Neuronal stem cell (in vitro differentiated cells): Measurements from ENCODE around the gene TMEM132C.
A peak's percentile ranks its signal among the peaks of the same experiment; 100 is the strongest.

ENCODE experiments used
- DNase-seq: peaks from one replicate; pipeline ENCODE4 v3.0.0-alpha.2; 2013; ENCODE audit warnings: low spot score
- H2AFZ ChIP-seq: one replicate; pipeline ENCODE4 v1.6.1; 2013; ENCODE audit warnings: mild to moderate bottlenecking, low read length, inconsistent platforms
- H2AK5ac ChIP-seq: 2 replicates; pipeline ENCODE4 v1.6.1; 2013; ENCODE audit warnings: low read depth, mild to moderate bottlenecking, inconsistent platforms, low read length, moderate library complexity, mixed read lengths
- H2BK120ac ChIP-seq: 2 replicates; pipeline ENCODE4 v1.6.1; 2013; ENCODE audit warnings: low read depth, mild to moderate bottlenecking, inconsistent platforms, low read length, moderate library complexity, mixed read lengths
- H2BK12ac ChIP-seq: one replicate; pipeline ENCODE4 v1.6.1; 2013; ENCODE audit warnings: low read length, inconsistent platforms
- H2BK15ac ChIP-seq: 2 replicates; pipeline ENCODE4 v1.6.1; 2013; ENCODE audit warnings: mild to moderate bottlenecking, low read length, inconsistent platforms, mixed read lengths
- H2BK5ac ChIP-seq: one replicate; pipeline ENCODE4 v1.6.1; 2013; ENCODE audit warnings: inconsistent platforms, mild to moderate bottlenecking, low read length, moderate library complexity
- H3K14ac ChIP-seq: one replicate; pipeline ENCODE4 v1.6.1; 2013; ENCODE audit warnings: low read length, inconsistent platforms
- H3K18ac ChIP-seq: 2 replicates; pipeline ENCODE4 v1.6.1; 2013; ENCODE audit warnings: low read length, inconsistent platforms
- H3K23ac ChIP-seq: 2 replicates; pipeline ENCODE4 v1.6.1; 2013; ENCODE audit warnings: low read depth, mild to moderate bottlenecking, mixed read lengths, low read length, inconsistent platforms; ENCODE audit not compliant: poor library complexity
- H3K27ac ChIP-seq: replicated peaks from 3 replicates; pipeline ENCODE4 v1.5.1; 2013; ENCODE audit warnings: low read length, inconsistent platforms
- H3K27me3 ChIP-seq, 3 experiments: 2 replicates each; pipeline ENCODE4 v1.6.1; 2013; ENCODE audit warnings: low read length in 3 of 3, mild to moderate bottlenecking in 2 of 3, inconsistent platforms in 1 of 3, low read depth in 1 of 3, mixed read lengths in 1 of 3, moderate library complexity in 1 of 3; ENCODE audit not compliant: control insufficient read depth in 3 of 3, insufficient read depth in 3 of 3
- H3K36me3 ChIP-seq, 2 donors: replicated peaks in 1 of 2; 2 replicates each; pipeline ENCODE4 v1.6.1; 2013; ENCODE audit warnings: low read length in 2 of 2; ENCODE audit not compliant: control insufficient read depth in 2 of 2, insufficient read depth in 2 of 2
- H3K4ac ChIP-seq: 2 replicates; pipeline ENCODE4 v1.6.1; 2013; ENCODE audit warnings: inconsistent platforms, mild to moderate bottlenecking, low read length, moderate library complexity
- H3K4me1 ChIP-seq, 2 donors: 1 replicate in 1 of 2; 2 replicates in 1 of 2; pipeline ENCODE4 v1.6.1; 2013; ENCODE audit warnings: low read length in 2 of 2, low read depth in 1 of 2; ENCODE audit not compliant: control insufficient read depth in 2 of 2, insufficient read depth in 1 of 2
- H3K4me2 ChIP-seq: one replicate; pipeline ENCODE4 v1.6.1; 2013; ENCODE audit warnings: mild to moderate bottlenecking, low read length, inconsistent platforms; ENCODE audit not compliant: insufficient read depth, poor library complexity, severe bottlenecking
- H3K4me3 ChIP-seq, 2 donors: 2 replicates each; pipeline ENCODE4 v1.5.1; 2013; ENCODE audit warnings: low read length in 2 of 2, mild to moderate bottlenecking in 2 of 2, inconsistent platforms in 1 of 2, moderate library complexity in 1 of 2
- H3K79me1 ChIP-seq: one replicate; pipeline ENCODE4 v1.6.1; 2013; ENCODE audit warnings: low read depth, mild to moderate bottlenecking, inconsistent platforms, low read length, moderate library complexity
- H3K9ac ChIP-seq: one replicate; pipeline ENCODE4 v1.6.1; 2013; ENCODE audit warnings: mild to moderate bottlenecking, low read depth, low read length, inconsistent platforms; ENCODE audit not compliant: poor library complexity
- H3K9me3 ChIP-seq, 2 donors: replicated peaks in 1 of 2; 2 replicates each; pipeline versions ENCODE3 to v1.6.1; 2013; ENCODE audit warnings: low read length in 2 of 2, mild to moderate bottlenecking in 2 of 2, inconsistent platforms in 1 of 2, low read depth in 1 of 2, mixed read lengths in 1 of 2, moderate library complexity in 1 of 2; ENCODE audit not compliant: control insufficient read depth in 2 of 2, insufficient read depth in 1 of 2
- H4K8ac ChIP-seq: one replicate; pipeline ENCODE4 v1.6.1; 2013; ENCODE audit warnings: low read depth, mild to moderate bottlenecking, inconsistent platforms, low read length, moderate library complexity
- H4K91ac ChIP-seq: one replicate; pipeline ENCODE4 v1.6.1; 2013; ENCODE audit warnings: low read length, low read depth, mild to moderate bottlenecking, inconsistent platforms; ENCODE audit not compliant: poor library complexity
- WGBS, 2 donors: extraction: QIAGEN DNeasy Blood & Tissue Kit; methylation state at CpG; one replicate each; pipeline ENCODE4 v1.1.7; 2013; ENCODE audit warnings: missing lambda C conversion rate in 2 of 2, mixed read lengths in 1 of 2; ENCODE audit not compliant: insufficient read length in 2 of 2, insufficient replicate concordance in 1 of 2; ENCODE audit errors: extremely low coverage in 2 of 2; 5-methylcytosine and 5-hydroxymethylcytosine counted together

TMEM132C gene

GRCh38 chr12:128752386-128752785, 485.4 kb downstream of the TMEM132C start:
- H3K4me3 ChIP-seq, result no peak overlapping the region
- no peak overlapping the region for H3K23ac ChIP-seq
- no peak overlapping the region for H2BK120ac ChIP-seq
- no peak overlapping the region for H3K27ac ChIP-seq
- no peak overlapping the region for H4K8ac ChIP-seq
- H3K9me3 ChIP-seq, result peaks cover 0 to 2% of the 10 kb centered on the region in 2 donors
- H2BK15ac ChIP-seq, result no peak overlapping the region
- no peaks in the 10 kb centered on the region for H3K79me1 ChIP-seq
- H2AK5ac ChIP-seq, result no peak overlapping the region
- no peak overlapping the region for H3K14ac ChIP-seq
- no peak overlapping the region for H3K4me2 ChIP-seq
- H4K91ac ChIP-seq, result no peak overlapping the region
- no peaks in the 10 kb centered on the region for H3K36me3 ChIP-seq
- H3K9ac ChIP-seq, result no peak overlapping the region
- no peak for DNase-seq
- H2BK5ac ChIP-seq, result no peak overlapping the region
- H3K4me1 ChIP-seq, result peaks cover 0 to 2% of the 10 kb centered on the region in 2 donors
- WGBS, 2 donors, result no CpG with 5 or more reads among the region's 5 CpGs
- H3K27me3 ChIP-seq, result peaks cover 0 to 3% (median 0%) of the 10 kb centered on the region in 3 experiments
- no peak overlapping the region for H3K18ac ChIP-seq
- H2AFZ ChIP-seq, result no peak overlapping the region
- no peak overlapping the region for H2BK12ac ChIP-seq
- H3K4ac ChIP-seq, result no peak overlapping the region

- H3K9ac ChIP-seq, result no peak overlapping the region
- no peak overlapping the region for H3K4me2 ChIP-seq
- no peaks in the 10 kb centered on the region for H3K36me3 ChIP-seq
- H4K91ac ChIP-seq, result no peak overlapping the region
- H2BK12ac ChIP-seq, result no peak overlapping the region
- no peaks in the 10 kb centered on the region for H3K27me3 ChIP-seq
- no peak overlapping the region for H2BK120ac ChIP-seq
- H3K27ac ChIP-seq, result no peak overlapping the region
- H3K23ac ChIP-seq, result no peak overlapping the region
- H3K18ac ChIP-seq, result no peak overlapping the region
- no peak overlapping the region for H2AK5ac ChIP-seq
- H4K8ac ChIP-seq, result no peak overlapping the region
- H3K9me3 ChIP-seq, result peaks cover 0 to 2% of the 10 kb centered on the region in 2 donors
- H3K4me1 ChIP-seq, result peaks cover 0 to 5% of the 10 kb centered on the region in 2 donors
- no peak overlapping the region for H3K14ac ChIP-seq
- H3K79me1 ChIP-seq, result no peaks in the 10 kb centered on the region
- no CpG with 5 or more reads among the region's 4 CpGs for WGBS, 2 donors
- H3K4ac ChIP-seq, result no peak overlapping the region
- H2BK5ac ChIP-seq, result no peak overlapping the region
- H3K4me3 ChIP-seq, result no peak overlapping the region
- DNase-seq, result no peak
- peak overlapping the region; percentile 65 for H2AFZ ChIP-seq
- no peak overlapping the region for H2BK15ac ChIP-seq
These were observed 486.5 kb downstream of the TMEM132C start for GRCh38 chr12:128753438-128753837.

DNA sequence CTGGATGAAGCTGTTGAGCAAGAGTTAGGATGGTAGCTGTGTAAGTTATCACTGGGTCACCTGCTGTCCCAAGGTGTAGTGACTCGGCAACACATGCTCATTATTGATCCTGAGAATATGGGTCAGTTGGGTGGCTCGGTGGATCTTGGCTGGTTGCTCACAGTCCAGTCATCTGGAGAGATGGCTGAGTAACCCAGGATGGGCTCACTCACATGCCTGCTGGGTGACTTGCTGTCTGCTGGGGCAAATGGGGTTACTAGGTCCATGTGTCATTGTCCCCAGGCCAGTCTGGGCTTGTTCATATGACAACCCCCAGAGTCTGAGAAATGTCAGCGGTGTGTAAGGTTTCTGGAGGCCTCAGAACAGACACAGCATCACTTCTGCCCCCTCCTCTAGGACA, 487.3 kb downstream of the TMEM132C start:
- no peaks in the 10 kb centered on the region for H3K36me3 ChIP-seq
- no peaks in the 10 kb centered on the region for H3K79me1 ChIP-seq
- no peak overlapping the region for H4K8ac ChIP-seq
- H3K4me1 ChIP-seq, result peaks cover 0 to 5% of the 10 kb centered on the region in 2 donors
- no peak overlapping the region for H3K27ac ChIP-seq
- H2BK5ac ChIP-seq, result no peak overlapping the region
- no peak overlapping the region for H3K4me2 ChIP-seq
- H3K4me3 ChIP-seq, result no peak overlapping the region
- H2BK120ac ChIP-seq, result no peak overlapping the region
- H3K9ac ChIP-seq, result no peak overlapping the region
- H3K27me3 ChIP-seq, result no peaks in the 10 kb centered on the region
- H3K23ac ChIP-seq, result no peak overlapping the region
- no peak overlapping the region for H2BK12ac ChIP-seq
- H2BK15ac ChIP-seq, result peak overlapping the region; percentile 30
- H3K4ac ChIP-seq, result no peak overlapping the region
- H2AK5ac ChIP-seq, result no peak overlapping the region
- no peak overlapping the region for H3K14ac ChIP-seq
- no peak overlapping the region for H4K91ac ChIP-seq
- no peak overlapping the region for H2AFZ ChIP-seq
- no peak for DNase-seq
- H3K9me3 ChIP-seq, result peaks cover 0 to 2% of the 10 kb centered on the region in 2 donors
- no peak overlapping the region for H3K18ac ChIP-seq
- WGBS, 2 donors, result no CpG with 5 or more reads among the region's 3 CpGs

DNA sequence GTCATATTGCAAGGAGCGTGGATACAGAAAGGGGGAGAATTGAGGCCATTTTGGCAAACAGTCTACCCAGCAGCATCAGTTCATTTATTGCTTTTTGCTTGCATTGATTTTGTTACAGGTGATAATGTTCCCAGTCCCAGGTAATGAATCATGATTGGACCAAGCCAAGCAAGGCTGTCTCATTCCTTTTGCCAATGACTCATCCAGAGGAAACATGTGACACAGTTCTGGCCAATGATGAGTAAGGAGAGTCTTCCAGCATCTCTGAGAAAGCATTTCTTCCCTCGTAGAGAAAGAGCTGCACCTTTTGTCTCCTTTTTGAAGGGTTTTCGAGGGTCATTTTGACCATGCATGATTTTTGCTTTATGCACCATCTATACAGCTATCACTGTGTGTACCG, 488.6 kb downstream of the TMEM132C start:
- H3K4ac ChIP-seq, result no peak overlapping the region
- H3K4me3 ChIP-seq, result no peak overlapping the region
- no peak overlapping the region for H4K8ac ChIP-seq
- no peak overlapping the region for H4K91ac ChIP-seq
- H3K79me1 ChIP-seq, result no peaks in the 10 kb centered on the region
- no peak overlapping the region for H2AFZ ChIP-seq
- H3K4me2 ChIP-seq, result no peak overlapping the region
- no peak overlapping the region for H2BK5ac ChIP-seq
- H2AK5ac ChIP-seq, result no peak overlapping the region
- no peak overlapping the region for H2BK120ac ChIP-seq
- H3K14ac ChIP-seq, result no peak overlapping the region
- no peak overlapping the region for H2BK15ac ChIP-seq
- H3K4me1 ChIP-seq, result peaks cover 0 to 5% of the 10 kb centered on the region in 2 donors
- H3K9ac ChIP-seq, result no peak overlapping the region
- H2BK12ac ChIP-seq, result no peak overlapping the region
- peaks cover 0 to 2% of the 10 kb centered on the region in 2 donors for H3K9me3 ChIP-seq
- DNase-seq, result no peak
- no peak overlapping the region for H3K27ac ChIP-seq
- H3K23ac ChIP-seq, result no peak overlapping the region
- no peaks in the 10 kb centered on the region for H3K27me3 ChIP-seq
- H3K36me3 ChIP-seq, result no peaks in the 10 kb centered on the region
- WGBS, 2 donors, result no CpG with 5 or more reads among the region's 4 CpGs
- H3K18ac ChIP-seq, result no peak overlapping the region
